ENCODE results near the gene KCNK13. TPM values are rescaled to one million over a fixed set of nuclear protein-coding genes. Genes with fewer than 3 reads are reported as not detected.
A peak's percentile ranks its signal among the peaks of the same experiment; 100 is the strongest.

Gene KCNK13
- total and polyA plus RNA-seq, 2 of the 4 experiments (the other 2 are of a cell fraction), result not detected

GRCh38 chr14:90177539-90178189, 115.9 kb downstream of the KCNK13 start:
- H3K4ac ChIP-seq (ENCODE audit: low read depth, low read length), result no peak overlapping the region
- H3K4me2 ChIP-seq (ENCODE audit: low read depth, low read length), result no peak overlapping the region
- H3K9me3 ChIP-seq (ENCODE audit: control insufficient read depth, insufficient read depth, low read length), result no peaks in the 10 kb centered on the region; the same call in 1 of the 2 replicates
- TF ChIP-seq MAZ (IDR thresholded peaks at IDR 0.05; ENCODE audit: borderline replicate concordance, low read depth, low read length) (no peak), RAD21 (IDR thresholded peaks at IDR 0.05; ENCODE audit: low read length) (no peak), CTCF (conservative IDR thresholded peaks at IDR 0.05; ENCODE audit: low read depth, low read length) (no peak), CEBPB (IDR thresholded peaks at IDR 0.05; ENCODE audit: low read depth, low read length) (no peak), RCOR1 (IDR thresholded peaks at IDR 0.05; ENCODE audit: insufficient replicate concordance, low read length) (no peak)
- TF ChIP-seq, protein P1, sequence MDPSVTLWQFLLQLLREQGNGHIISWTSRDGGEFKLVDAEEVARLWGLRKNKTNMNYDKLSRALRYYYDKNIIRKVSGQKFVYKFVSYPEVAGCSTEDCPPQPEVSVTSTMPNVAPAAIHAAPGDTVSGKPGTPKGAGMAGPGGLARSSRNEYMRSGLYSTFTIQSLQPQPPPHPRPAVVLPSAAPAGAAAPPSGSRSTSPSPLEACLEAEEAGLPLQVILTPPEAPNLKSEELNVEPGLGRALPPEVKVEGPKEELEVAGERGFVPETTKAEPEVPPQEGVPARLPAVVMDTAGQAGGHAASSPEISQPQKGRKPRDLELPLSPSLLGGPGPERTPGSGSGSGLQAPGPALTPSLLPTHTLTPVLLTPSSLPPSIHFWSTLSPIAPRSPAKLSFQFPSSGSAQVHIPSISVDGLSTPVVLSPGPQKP (IDR thresholded peaks at IDR 0.05; ENCODE audit: borderline replicate concordance, low read depth, low read length), result no peak
- TF ChIP-seq, protein P2, sequence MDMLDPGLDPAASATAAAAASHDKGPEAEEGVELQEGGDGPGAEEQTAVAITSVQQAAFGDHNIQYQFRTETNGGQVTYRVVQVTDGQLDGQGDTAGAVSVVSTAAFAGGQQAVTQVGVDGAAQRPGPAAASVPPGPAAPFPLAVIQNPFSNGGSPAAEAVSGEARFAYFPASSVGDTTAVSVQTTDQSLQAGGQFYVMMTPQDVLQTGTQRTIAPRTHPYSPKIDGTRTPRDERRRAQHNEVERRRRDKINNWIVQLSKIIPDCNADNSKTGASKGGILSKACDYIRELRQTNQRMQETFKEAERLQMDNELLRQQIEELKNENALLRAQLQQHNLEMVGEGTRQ (IDR thresholded peaks at IDR 0.05; ENCODE audit: low read depth, low read length), result no peak
- no peak overlapping the region for H4K8ac ChIP-seq (ENCODE audit: low read depth in 2 of 2, low read length in 2 of 2)
- H2AK9ac ChIP-seq (replicated peaks; ENCODE audit: low read depth, low read length, poor library complexity), result no peak overlapping the region
- no peak overlapping the region for H4K91ac ChIP-seq (ENCODE audit: insufficient read depth, low read depth, low read length)
- intact Hi-C loops (cut with micrococcal nuclease), result no loop called here
- WGBS, 2 experiments (ENCODE audit: extremely low coverage in 2 of 2, insufficient read length in 1 of 2), result no CpG with 5 or more reads among the region's 3 CpGs
- ATAC-seq (ENCODE audit: low read depth) (peak; percentile 48), DNase-seq (peak; percentile 28)
- no peak overlapping the region for H2AK5ac ChIP-seq (ENCODE audit: low read depth, low read length)
- H2AFZ ChIP-seq (replicated peaks; ENCODE audit: low read length, poor library complexity), result no peak overlapping the region
- no peak overlapping the region for H3K4me3 ChIP-seq (ENCODE audit: insufficient read depth, low read depth, low read length)
- H3K9ac ChIP-seq (ENCODE audit: low read depth, low read length), result no peak overlapping the region
- H2BK20ac ChIP-seq (ENCODE audit: low read depth, low read length), result no peak overlapping the region
- no peak overlapping the region for H3K14ac ChIP-seq (replicated peaks; ENCODE audit: low read depth, low read length)
- H2BK5ac ChIP-seq (ENCODE audit: low read depth, low read length, poor library complexity, severe bottlenecking), result no peak overlapping the region
- H3K23ac ChIP-seq (ENCODE audit: low read depth, low read length), result no peak overlapping the region
- dilution Hi-C loops (cut with HindIII; ENCODE audit: low sequenced_read_pairs, unreplicated experiment), result no loop called here
- H3K79me1 ChIP-seq (ENCODE audit: low read depth in 1 of 2, low read length in 2 of 2), result no peaks in the 10 kb centered on the region
- in situ Hi-C loops (cut with MboI; ENCODE audit: low sequenced_read_pairs), result no loop called here
- no peak overlapping the region for H2BK120ac ChIP-seq (ENCODE audit: low read depth, low read length)
- peaks cover 2% of the 10 kb centered on the region; the same call in 1 of the 2 replicates for H3K4me1 ChIP-seq (ENCODE audit: control insufficient read depth, insufficient read depth, low read length)
- H3K56ac ChIP-seq (ENCODE audit: extremely low read depth, insufficient read depth, low read length), result no peak overlapping the region
- no peaks in the 10 kb centered on the region for H3K36me3 ChIP-seq (ENCODE audit: control insufficient read depth, insufficient read depth, low read length)
- no peak overlapping the region for H3K27ac ChIP-seq (ENCODE audit: insufficient read depth, low read length)
- ChIA-PET CTCF (no interaction called here), POLR2A (ENCODE audit: unreplicated experiment) (no interaction called here)
- no peaks in the 10 kb centered on the region for H4K20me1 ChIP-seq (ENCODE audit: insufficient read depth, low read length)
- H3K27me3 ChIP-seq (ENCODE audit: control insufficient read depth, insufficient read depth, low read length), result peaks cover 11% of the 10 kb centered on the region
- no peak overlapping the region for H3K18ac ChIP-seq (ENCODE audit: low read depth, low read length)
- no TSS peak for BruUV-seq (replicated peaks)
- H2BK15ac ChIP-seq (ENCODE audit: low read depth, low read length), result no peak overlapping the region
- H3K9me1 ChIP-seq (ENCODE audit: insufficient read depth, low read length), result no peaks in the 10 kb centered on the region
- H4K5ac ChIP-seq (ENCODE audit: low read depth, low read length), result no peak overlapping the region
